GM12891 (cell line): ENCODE results near the gene CNTFR.

ENCODE experiments used
- PAX5 ChIP-seq: IDR thresholded peaks from 2 replicates; pipeline ENCODE4 v1.6.1; 2011; ENCODE audit warnings: low read length, moderate library complexity, mild to moderate bottlenecking; ENCODE audit not compliant: insufficient read depth, severe bottlenecking
- POLR2A ChIP-seq: IDR thresholded peaks from 2 replicates; pipeline ENCODE4 v1.6.1; 2011; ENCODE audit warnings: low read depth, low read length, control low read depth
- POLR2AphosphoS5 ChIP-seq: IDR thresholded peaks from 2 replicates; pipeline ENCODE4 v1.6.1; 2011; ENCODE audit warnings: low read depth, low read length, control low read depth
- POU2F2 ChIP-seq: IDR thresholded peaks from 2 replicates; pipeline ENCODE4 v1.6.1; 2011; ENCODE audit warnings: low read depth, mild to moderate bottlenecking, control low read depth, low read length, moderate library complexity
- SPI1 ChIP-seq: IDR thresholded peaks from 2 replicates; pipeline ENCODE4 v1.6.1; 2011; ENCODE audit warnings: low read depth, low read length, control low read depth
- TAF1 ChIP-seq: IDR thresholded peaks from 2 replicates; pipeline ENCODE4 v1.6.1; 2011; ENCODE audit warnings: low read depth, low read length, control low read depth

DNA sequence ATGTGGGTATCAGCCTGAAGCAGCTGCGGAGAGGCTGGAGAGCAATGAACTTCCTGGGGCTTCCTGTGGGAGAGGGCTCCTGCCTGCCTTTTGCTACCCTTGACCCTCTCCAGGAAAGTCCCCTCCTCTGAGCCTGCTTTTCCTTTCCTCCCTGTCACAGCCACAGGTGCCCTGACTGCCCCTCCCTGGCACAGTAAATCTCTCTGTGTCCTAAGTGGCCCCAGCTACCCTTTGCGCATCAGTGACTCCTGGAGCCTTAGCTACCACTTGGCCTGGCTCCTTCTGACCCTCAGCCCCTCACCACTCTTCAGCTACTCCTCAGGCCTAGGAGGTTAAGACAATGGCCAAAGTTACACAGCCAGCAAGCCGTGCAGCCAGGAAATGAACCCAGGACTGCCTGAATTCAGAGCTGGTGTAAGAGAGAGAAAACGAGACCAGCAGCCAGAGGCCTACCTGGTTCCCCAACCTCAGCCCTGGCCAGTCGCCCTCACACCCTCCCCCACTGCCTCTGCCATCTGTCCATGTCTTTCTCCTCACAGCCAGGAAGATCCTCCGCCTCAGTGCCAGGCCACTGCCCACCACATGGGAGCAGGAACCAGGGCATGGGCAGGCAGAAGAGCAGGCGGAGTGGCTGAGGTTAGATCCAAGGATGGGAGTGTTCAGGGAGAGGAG is 18.6 kb downstream of the CNTFR start:
- TF ChIP-seq PAX5 = no peak
- no peak for TF ChIP-seq POLR2A
- TF ChIP-seq POLR2AphosphoS5 = no peak
- no peak for TF ChIP-seq SPI1
- TF ChIP-seq TAF1 = no peak
- no peak for TF ChIP-seq POU2F2
